Testis (tissue), 3 donors: Measurements from ENCODE around the gene FBN1. TPM values are rescaled to one million over a fixed set of nuclear protein-coding genes. Genes with fewer than 3 reads are reported as not detected.

ENCODE experiments used
- DNase-seq: peaks from one replicate; pipeline ENCODE4 v3.0.0-alpha.2; 2019
- H3K27ac ChIP-seq, 2 donors: fragments of 200-600 bp; sonication (generic); one replicate each; pipeline ENCODE4 v1.5.1; 2019
- H3K27me3 ChIP-seq: fragments of 200-600 bp; sonication (generic); one replicate; pipeline ENCODE4 v1.5.1; 2019
- H3K36me3 ChIP-seq: fragments of 200-600 bp; sonication (generic); one replicate; pipeline ENCODE4 v1.5.1; 2017; ENCODE audit warnings: low read depth; ENCODE audit errors: missing control alignments
- H3K4me1 ChIP-seq: fragments of 200-600 bp; sonication (generic); one replicate; pipeline ENCODE4 v1.5.1; 2019
- H3K4me3 ChIP-seq, 2 donors: fragments of 200-600 bp; sonication (generic); one replicate each; pipeline ENCODE4 v1.5.1; 2017 to 2019
- H3K9me3 ChIP-seq: fragments of 200-600 bp; sonication (generic); one replicate; pipeline ENCODE4 v1.5.1; 2017
- POLR2A ChIP-seq: fragments of 450-650 bp; IDR thresholded peaks from one replicate; pipeline ENCODE4 v1.6.1; 2017; ENCODE audit warnings: antibody characterized with exemption, mild to moderate bottlenecking, moderate library complexity
- WGBS, 2 donors: methylation state at CpG; one replicate each; pipeline ENCODE4 v1.1.5; 2018; 5-methylcytosine and 5-hydroxymethylcytosine counted together
- intact Hi-C: fragments of 100-400 bp; cut with DNase I; formaldehyde crosslinking; loops from one replicate; pipeline ENCODE4 v1.15.1; 2023; ENCODE audit warnings: low total_unique reads
- polyA plus RNA-seq: library from polyadenylated mRNA; stranded (reverse); fragments of 350-450 nt; fragmentation: Illumina TruSeq; extraction: RNeasy Lipid Tissue Mini Kit (QIAGEN cat#74804); gene quantifications from one replicate; pipeline ENCODE4 v1.2.3, GENCODE V29; 2014; ENCODE audit warnings: low read depth, low replicate concordance; ENCODE audit not compliant: insufficient read depth
- total RNA-seq, 2 donors: library from RNA; depleted of rRNA; stranded (reverse); fragments of >200 nt; gene quantifications; one replicate each; pipeline ENCODE4 v1.2.3, GENCODE V29; 2016
- TF ChIP-seq, protein P1 (sequence below), 3 experiments: fragments of 450-650 bp in 2 of 3; fragments of 200-600 bp in 1 of 3; sonication (generic) in 1 of 3; IDR thresholded peaks; one replicate each; pipeline ENCODE4 v1.5.1; 2016 to 2019; ENCODE audit warnings: antibody characterized with exemption in 3 of 3, mild to moderate bottlenecking in 2 of 3, moderate library complexity in 1 of 3

FBN1 gene
- total and polyA plus RNA-seq, 3 donors from 2014 or later = 48.5 to 77.1 (median 68.7) TPM

DNA sequence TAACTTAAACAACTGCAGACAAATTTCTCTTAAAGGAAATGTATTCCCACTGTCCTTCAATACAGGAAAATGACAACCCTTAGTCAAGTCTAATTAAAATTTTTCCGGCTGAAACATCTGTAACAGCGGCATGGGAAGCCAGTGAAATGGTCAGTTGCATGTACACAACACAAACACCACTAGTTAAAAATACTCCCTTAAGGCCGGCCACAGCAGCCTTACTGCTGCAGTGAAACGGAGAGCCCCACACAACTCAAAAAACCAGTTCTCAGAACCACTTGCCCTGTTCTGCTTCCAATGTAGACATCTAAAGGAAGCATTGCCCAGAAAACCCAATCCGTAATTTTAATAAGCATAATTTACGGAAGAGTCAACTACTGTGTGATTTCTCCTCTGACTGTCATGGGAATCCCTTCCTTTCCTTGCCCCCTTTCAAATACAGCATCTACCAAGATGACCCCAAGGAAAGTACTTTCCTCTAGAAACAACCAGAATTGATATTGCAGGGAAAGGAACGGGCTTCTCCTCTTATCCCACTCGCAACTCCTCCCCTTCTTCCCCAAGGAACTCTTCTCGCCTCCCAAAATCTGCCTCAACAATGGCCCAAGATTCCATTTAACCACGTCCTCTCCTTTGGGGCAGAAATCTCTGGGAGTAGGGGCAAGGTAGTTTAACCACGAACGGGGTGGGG, 1.6 kb downstream of the FBN1 start:
- peak overlapping the region; percentile 96 to 98 for H3K27ac ChIP-seq
- no peaks in the 10 kb centered on the region for H3K27me3 ChIP-seq
- 10 to 22% methylated on average over 12 of the region's 12 CpGs for WGBS, 2 donors
- intact Hi-C loops = no loop called here
- DNase-seq = no peak
- no peaks in the 10 kb centered on the region for H3K36me3 ChIP-seq
- H3K9me3 ChIP-seq = no peaks in the 10 kb centered on the region
- peaks cover 11% of the 10 kb centered on the region for H3K4me1 ChIP-seq
- peak overlapping the region; percentile 82 to 94 for H3K4me3 ChIP-seq
- TF ChIP-seq, protein P1, sequence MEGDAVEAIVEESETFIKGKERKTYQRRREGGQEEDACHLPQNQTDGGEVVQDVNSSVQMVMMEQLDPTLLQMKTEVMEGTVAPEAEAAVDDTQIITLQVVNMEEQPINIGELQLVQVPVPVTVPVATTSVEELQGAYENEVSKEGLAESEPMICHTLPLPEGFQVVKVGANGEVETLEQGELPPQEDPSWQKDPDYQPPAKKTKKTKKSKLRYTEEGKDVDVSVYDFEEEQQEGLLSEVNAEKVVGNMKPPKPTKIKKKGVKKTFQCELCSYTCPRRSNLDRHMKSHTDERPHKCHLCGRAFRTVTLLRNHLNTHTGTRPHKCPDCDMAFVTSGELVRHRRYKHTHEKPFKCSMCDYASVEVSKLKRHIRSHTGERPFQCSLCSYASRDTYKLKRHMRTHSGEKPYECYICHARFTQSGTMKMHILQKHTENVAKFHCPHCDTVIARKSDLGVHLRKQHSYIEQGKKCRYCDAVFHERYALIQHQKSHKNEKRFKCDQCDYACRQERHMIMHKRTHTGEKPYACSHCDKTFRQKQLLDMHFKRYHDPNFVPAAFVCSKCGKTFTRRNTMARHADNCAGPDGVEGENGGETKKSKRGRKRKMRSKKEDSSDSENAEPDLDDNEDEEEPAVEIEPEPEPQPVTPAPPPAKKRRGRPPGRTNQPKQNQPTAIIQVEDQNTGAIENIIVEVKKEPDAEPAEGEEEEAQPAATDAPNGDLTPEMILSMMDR (IDR thresholded peaks at IDR 0.05) = no peak
- TF ChIP-seq POLR2A = no peak

DNA sequence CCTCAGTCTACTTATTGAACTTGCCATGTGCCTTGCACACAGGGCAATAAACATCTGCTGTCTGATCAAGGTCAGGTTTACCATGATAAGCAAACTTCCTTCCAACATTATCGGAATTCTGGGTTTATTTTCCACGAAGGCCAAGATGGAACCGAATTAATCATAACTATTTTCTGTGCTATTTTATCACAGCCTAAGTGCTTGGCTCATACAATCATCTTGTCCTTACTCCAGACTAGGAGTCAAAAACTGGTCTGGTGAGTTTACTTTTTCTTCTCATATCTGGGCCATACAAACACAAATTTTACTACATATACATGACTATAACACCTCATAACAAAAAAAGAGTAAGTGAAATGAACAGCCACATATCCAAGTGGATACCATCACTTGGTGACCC, 2.3 kb downstream of the FBN1 start:
- peak overlapping the region; percentile 96 to 98 for H3K27ac ChIP-seq
- no peak for TF ChIP-seq POLR2A
- TF ChIP-seq, protein P1 (IDR thresholded peaks at IDR 0.05) = no peak
- no peaks in the 10 kb centered on the region for H3K9me3 ChIP-seq
- H3K4me3 ChIP-seq = peak overlapping the region; percentile 82 to 94
- WGBS, 2 donors = 25 to 34% methylated on average over 3 of the region's 3 CpGs
- H3K36me3 ChIP-seq = no peaks in the 10 kb centered on the region
- DNase-seq = no peak
- H3K27me3 ChIP-seq = no peaks in the 10 kb centered on the region
- intact Hi-C loops = no loop called here
- H3K4me1 ChIP-seq = peaks cover 11% of the 10 kb centered on the region

DNA sequence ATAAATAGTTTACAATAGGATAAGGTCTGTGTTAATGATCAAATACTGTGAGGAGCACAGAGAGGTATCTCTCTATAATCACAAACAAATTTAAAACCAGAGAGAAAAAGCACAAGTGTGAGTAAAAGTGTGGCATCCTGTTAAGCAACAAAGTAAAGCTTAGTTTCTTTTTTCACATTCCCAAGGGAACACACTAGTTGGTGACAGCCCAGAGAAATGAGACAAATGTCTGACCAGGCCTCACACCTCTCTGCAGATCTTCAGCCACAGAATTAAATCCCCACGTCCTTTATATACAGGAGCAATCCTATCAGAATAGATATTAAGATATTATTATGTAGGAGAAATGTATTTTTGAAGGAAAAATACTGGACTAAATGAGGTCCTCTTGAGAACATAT, 2.7 kb downstream of the FBN1 start:
- intact Hi-C loops = no loop called here
- H3K4me3 ChIP-seq = peak overlapping the region; percentile 82 to 94
- H3K36me3 ChIP-seq = no peaks in the 10 kb centered on the region
- 52 to 55% methylated on average over 1 of the region's 1 CpG for WGBS, 2 donors
- no peaks in the 10 kb centered on the region for H3K9me3 ChIP-seq
- no peaks in the 10 kb centered on the region for H3K27me3 ChIP-seq
- peaks cover 11% of the 10 kb centered on the region for H3K4me1 ChIP-seq
- TF ChIP-seq, protein P1 (IDR thresholded peaks at IDR 0.05) = no peak
- TF ChIP-seq POLR2A = no peak
- H3K27ac ChIP-seq = peak overlapping the region; percentile 96 to 98
- DNase-seq = no peak

DNA sequence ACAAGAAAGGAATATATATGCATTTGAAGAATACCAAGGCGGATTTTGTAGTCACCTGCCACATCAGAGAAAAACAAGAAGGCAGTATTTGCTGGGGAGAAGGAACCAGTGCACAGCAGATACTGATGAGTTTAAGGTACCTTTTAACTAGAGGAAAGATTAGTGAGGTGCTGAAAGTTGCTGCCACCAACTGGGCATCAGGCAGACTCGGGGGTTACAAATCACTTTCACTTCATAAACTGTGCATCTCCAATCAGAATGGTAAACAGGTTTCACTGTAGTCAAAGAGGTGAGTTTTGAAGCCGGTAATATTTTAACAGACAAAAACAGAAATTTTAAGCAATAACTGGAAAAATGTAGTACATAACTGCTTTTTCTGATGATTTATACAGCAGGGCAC, 4.1 kb downstream of the FBN1 start:
- intact Hi-C loops = no loop called here
- 58 to 69% methylated on average over 3 of the region's 3 CpGs for WGBS, 2 donors
- Histone ChIP-seq H3K9me3 (no peaks in the 10 kb centered on the region), H3K36me3 (no peaks in the 10 kb centered on the region), H3K4me1 (peaks cover 8% of the 10 kb centered on the region), H3K27ac (peak overlapping the region in 1 of 2 donors; percentile 1), H3K4me3 (no peak overlapping the region), H3K27me3 (no peaks in the 10 kb centered on the region)
- no peak for TF ChIP-seq POLR2A
- TF ChIP-seq, protein P1 (IDR thresholded peaks at IDR 0.05) = peak in 1 of 3 experiments; percentile 3
- peak; percentile 36 for DNase-seq

DNA sequence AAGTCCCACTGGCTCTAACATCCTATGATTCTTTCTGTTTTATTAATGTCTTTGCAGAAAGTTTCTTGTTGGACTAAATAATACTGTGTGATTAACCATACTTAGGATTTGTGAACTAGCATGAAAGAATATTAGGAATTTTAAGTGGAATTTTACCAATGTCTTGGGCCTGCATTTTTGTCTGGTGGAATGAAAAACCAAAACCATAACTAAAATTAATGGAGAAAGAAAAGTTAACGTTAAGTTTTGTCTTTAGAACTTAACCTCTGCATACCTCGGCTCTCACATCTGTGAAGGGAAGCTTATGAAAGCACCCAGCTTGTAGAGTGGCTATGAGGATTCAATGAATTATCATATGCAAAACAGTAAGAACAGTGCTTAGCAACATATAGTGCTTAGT, 6.5 kb downstream of the FBN1 start:
- H3K9me3 ChIP-seq = no peaks in the 10 kb centered on the region
- H3K27ac ChIP-seq = no peak overlapping the region
- no peak overlapping the region for H3K4me3 ChIP-seq
- H3K36me3 ChIP-seq = no peaks in the 10 kb centered on the region
- H3K4me1 ChIP-seq = peaks cover 5% of the 10 kb centered on the region
- 77 to 78% methylated on average over 2 of the region's 2 CpGs for WGBS, 2 donors
- no peaks in the 10 kb centered on the region for H3K27me3 ChIP-seq
- intact Hi-C loops = no loop called here
- no peak for DNase-seq
- TF ChIP-seq, protein P1 (IDR thresholded peaks at IDR 0.05) = no peak
- no peak for TF ChIP-seq POLR2A
